Suprapubic skin (tissue), 4 donors: ENCODE results near the gene WDR31.

Source experiments
- CTCF ChIP-seq, 2 donors: fragments of 200-600 bp in 1 of 2; fragments of 450-650 bp in 1 of 2; sonication (generic) in 1 of 2; IDR thresholded peaks; one replicate each; pipeline ENCODE4 v1.5.1; 2016 to 2019; ENCODE audit warnings: antibody characterized with exemption in 2 of 2, mild to moderate bottlenecking in 1 of 2, moderate library complexity in 1 of 2
- POLR2A ChIP-seq, 2 donors: fragments of 450-650 bp; IDR thresholded peaks; one replicate each; pipeline ENCODE4 v1.6.1; 2017; ENCODE audit warnings: antibody characterized with exemption in 2 of 2, mild to moderate bottlenecking in 2 of 2, moderate library complexity in 2 of 2
- POLR2AphosphoS5 ChIP-seq, 3 donors: sonication (generic); formaldehyde crosslinking; IDR thresholded peaks; one replicate each; pipeline ENCODE4 v1.6.1; 2017; ENCODE audit warnings: antibody characterized with exemption in 3 of 3

GRCh38 chr9:113380869-113381378, 40.8 kb upstream of the WDR31 start:
- TF ChIP-seq CTCF (IDR thresholded peaks at IDR 0.05) (no peak), POLR2AphosphoS5 (IDR thresholded peaks at IDR 0.05) (no peak), POLR2A (IDR thresholded peaks at IDR 0.05) (no peak)
